CD4-positive, alpha-beta T cell (primary cell): ENCODE results near the gene OR52E4. TPM values are rescaled to one million over a fixed set of nuclear protein-coding genes. Genes with fewer than 3 reads are reported as not detected.

Experiments used
- ATAC-seq: fragments of 200-7000 bp; cut with Tn5 transposase; one replicate; pipeline ENCODE4 v1.10.0; 2022; ENCODE audit warnings: mild to moderate bottlenecking; ENCODE audit not compliant: poor library complexity
- CTCF ChIA-PET: fragments of 350-600 bp; sonication (Branson Sonifier 250); formaldehyde crosslinking; loops from one replicate; lab custom pipeline; 2021; ENCODE audit warnings: antibody characterized with exemption, inconsistent platforms; lab: Charles Lee
- POLR2A ChIA-PET: fragments of 350-600 bp; sonication (Branson Sonifier 250); formaldehyde crosslinking; loops from one replicate; lab custom pipeline; 2021; ENCODE audit warnings: antibody characterized with exemption, inconsistent platforms; lab: Charles Lee
- DNase-seq, 14 experiments: peaks; one replicate each; pipeline ENCODE4 v3.0.0-alpha.2; 2013 to 2020; ENCODE audit warnings: mixed read lengths in 2 of 14
- H3K27ac ChIP-seq, 2 donors: one replicate each; pipeline versions ENCODE4 v1.5.1 to v1.7.0; 2013; ENCODE audit warnings: low read length in 2 of 2, low read depth in 1 of 2, mild to moderate bottlenecking in 1 of 2
- H3K27me3 ChIP-seq, 2 experiments: 1 replicate in 1 of 2; 2 replicates in 1 of 2; pipeline versions ENCODE4 v1.6.1 to v1.7.0; 2013; ENCODE audit warnings: low read length in 2 of 2, control low read depth in 1 of 2, mild to moderate bottlenecking in 1 of 2, moderate library complexity in 1 of 2; ENCODE audit not compliant: insufficient read depth in 2 of 2, control insufficient read depth in 1 of 2
- H3K36me3 ChIP-seq: one replicate; pipeline ENCODE4 v1.6.1; 2013; ENCODE audit warnings: low read length, control low read depth; ENCODE audit not compliant: insufficient read depth
- H3K4me1 ChIP-seq: one replicate; pipeline ENCODE4 v1.6.1; 2013; ENCODE audit warnings: low read length, control low read depth; ENCODE audit not compliant: insufficient read depth
- H3K4me3 ChIP-seq: one replicate; pipeline ENCODE4 v1.5.1; 2013; ENCODE audit warnings: mild to moderate bottlenecking, low read length, moderate library complexity
- H3K9me3 ChIP-seq, 2 experiments: 1 replicate in 1 of 2; 2 replicates in 1 of 2; pipeline versions ENCODE4 v1.6.1 to v1.7.0; 2013; ENCODE audit warnings: low read length in 2 of 2, mild to moderate bottlenecking in 2 of 2, control low read depth in 1 of 2, moderate library complexity in 1 of 2; ENCODE audit not compliant: control insufficient read depth in 1 of 2, insufficient read depth in 1 of 2
- H3K27ac Mint-ChIP-seq: one replicate; pipeline ENCODE4 v1.8.0; 2020; ENCODE audit warnings: mixed read lengths
- H3K27me3 Mint-ChIP-seq: one replicate; pipeline ENCODE4 v1.8.0; 2021; ENCODE audit warnings: mixed read lengths
- H3K36me3 Mint-ChIP-seq: one replicate; pipeline ENCODE4 v1.8.0; 2021; ENCODE audit warnings: low read depth, mixed read lengths
- H3K4me1 Mint-ChIP-seq: one replicate; pipeline ENCODE4 v1.8.0; 2021; ENCODE audit warnings: low read depth, mixed read lengths
- H3K4me3 Mint-ChIP-seq: one replicate; pipeline ENCODE4 v1.8.0; 2020; ENCODE audit warnings: mild to moderate bottlenecking, mixed read lengths
- H3K9me3 Mint-ChIP-seq: one replicate; pipeline ENCODE4 v1.8.0; 2020; ENCODE audit warnings: mixed read lengths
- CTCF ChIP-seq: fragments of 200-600 bp; IDR thresholded peaks from one replicate; pipeline ENCODE4 v1.8.0; 2022; ENCODE audit warnings: antibody characterized with exemption, mild to moderate bottlenecking
- intact Hi-C, 2 experiments: fragments of 100-400 bp; cut with DNase I in 1 of 2; cut with micrococcal nuclease in 1 of 2; formaldehyde crosslinking; loops; one replicate each; pipeline versions ENCODE4 v1.15.1 to v1.9.0; 2023 to 2025; cut with DNase I, micrococcal nuclease
- total RNA-seq, 174 experiments: library from RNA in 2 of 174; stranded (reverse) in 2 of 174; gene quantifications; one replicate each; pipeline ENCODE4 v1.2.3 and lab custom pipeline; 2021 to 2026

OR52E4 gene
- total RNA-seq, 2 experiments from 2014 or later: not detected

- H3K4me3 Mint-ChIP-seq: no peak overlapping the region
- DNase-seq (no peak), ATAC-seq (no peak)
- no peaks in the 10 kb centered on the region for H3K4me1 Mint-ChIP-seq
- H3K27me3 ChIP-seq: no peaks in the 10 kb centered on the region
- no peak overlapping the region for H3K27ac ChIP-seq
- no peaks in the 10 kb centered on the region for H3K36me3 Mint-ChIP-seq
- POLR2A ChIA-PET: no interaction called here
- peaks cover 7% of the 10 kb centered on the region for H3K9me3 Mint-ChIP-seq
- H3K9me3 ChIP-seq: peaks cover 0 to 10% of the 10 kb centered on the region in 2 experiments
- no peak overlapping the region for H3K4me3 ChIP-seq
- no peaks in the 10 kb centered on the region for H3K4me1 ChIP-seq
- H3K27me3 Mint-ChIP-seq: peaks cover 3% of the 10 kb centered on the region
- no peaks in the 10 kb centered on the region for H3K36me3 ChIP-seq
- intact Hi-C loops: no loop called here
- TF ChIP-seq CTCF: no peak
- CTCF ChIA-PET: no interaction called here
- H3K27ac Mint-ChIP-seq: no peak overlapping the region
Measured at GRCh38 chr11:5922749-5923426, 42.5 kb downstream of the OR52E4 start.

GRCh38 chr11:5923427-5923776 lies 43.0 kb downstream of the OR52E4 start:
- POLR2A ChIA-PET: no interaction called here
- intact Hi-C loops: no loop called here
- peaks cover 2% of the 10 kb centered on the region for H3K27me3 Mint-ChIP-seq
- CTCF ChIA-PET: no interaction called here
- DNase-seq (no peak), ATAC-seq (no peak)
- H3K4me3 Mint-ChIP-seq: no peak overlapping the region
- Histone ChIP-seq H3K27me3 (no peaks in the 10 kb centered on the region), H3K9me3 (peaks cover 0 to 15% of the 10 kb centered on the region in 2 experiments), H3K4me3 (no peak overlapping the region), H3K27ac (no peak overlapping the region), H3K4me1 (no peaks in the 10 kb centered on the region), H3K36me3 (no peaks in the 10 kb centered on the region)
- H3K36me3 Mint-ChIP-seq: no peaks in the 10 kb centered on the region
- TF ChIP-seq CTCF: no peak
- H3K4me1 Mint-ChIP-seq: no peaks in the 10 kb centered on the region
- H3K27ac Mint-ChIP-seq: no peak overlapping the region
- peaks cover 7% of the 10 kb centered on the region for H3K9me3 Mint-ChIP-seq

GRCh38 chr11:5923794-5924193 lies 43.4 kb downstream of the OR52E4 start:
- no peaks in the 10 kb centered on the region for H3K4me1 ChIP-seq
- ATAC-seq: no peak
- H3K27ac Mint-ChIP-seq: no peak overlapping the region
- no peak overlapping the region for H3K27ac ChIP-seq
- POLR2A ChIA-PET: no interaction called here
- H3K9me3 ChIP-seq: peaks cover 0 to 19% of the 10 kb centered on the region in 2 experiments
- H3K27me3 Mint-ChIP-seq: no peaks in the 10 kb centered on the region
- CTCF ChIA-PET: no interaction called here
- no peak overlapping the region for H3K4me3 ChIP-seq
- no peaks in the 10 kb centered on the region for H3K4me1 Mint-ChIP-seq
- no peak for TF ChIP-seq CTCF
- H3K36me3 ChIP-seq: no peaks in the 10 kb centered on the region
- no peaks in the 10 kb centered on the region for H3K36me3 Mint-ChIP-seq
- H3K27me3 ChIP-seq: no peaks in the 10 kb centered on the region
- H3K9me3 Mint-ChIP-seq: peaks cover 7% of the 10 kb centered on the region
- no peak for DNase-seq
- intact Hi-C loops: no loop called here
- H3K4me3 Mint-ChIP-seq: no peak overlapping the region
